ENCODE measurements around the gene RREB1.
A peak's percentile ranks its signal among the peaks of the same experiment; 100 is the strongest.
"Not testable (repeated sequence)": the region's sequence is repeated elsewhere in the genome, so short reads cannot be mapped to it uniquely, and the experiment has no call there.

The RREB1 gene

GRCh38 chr6:7247828-7248227 lies 140.1 kb downstream of the RREB1 start:
- no peak for DNase-seq

- no peak for DNase-seq
These were observed 141.6 kb downstream of the RREB1 start for GRCh38 chr6:7249391-7249790.

GRCh38 chr6:7249946-7250643 lies 142.3 kb downstream of the RREB1 start:
- no peak for DNase-seq

GRCh38 chr6:7250812-7251211 lies 143.1 kb downstream of the RREB1 start:
- no peak for DNase-seq

- no peak for DNase-seq
These were observed 144.0 kb downstream of the RREB1 start for GRCh38 chr6:7251646-7252260.

- DNase-seq = no peak
These were observed 144.6 kb downstream of the RREB1 start for GRCh38 chr6:7252390-7252789.

GRCh38 chr6:7254980-7255835 lies 147.4 kb downstream of the RREB1 start:
- DNase-seq = no peak

- DNase-seq = no peak
These were observed 148.2 kb downstream of the RREB1 start for GRCh38 chr6:7255918-7256317.

- DNase-seq = no peak
These were observed 149.0 kb downstream of the RREB1 start for GRCh38 chr6:7256785-7257184.

- DNase-seq = no peak
These were observed 149.9 kb downstream of the RREB1 start for GRCh38 chr6:7257521-7258230.

GRCh38 chr6:7258231-7258763 lies 150.5 kb downstream of the RREB1 start:
- no peak for DNase-seq

- DNase-seq = no peak
These were observed 152.7 kb downstream of the RREB1 start for GRCh38 chr6:7260291-7261031.

- peak; percentile 95 for DNase-seq
These were observed 153.5 kb downstream of the RREB1 start for GRCh38 chr6:7261032-7261841.

- no peak for DNase-seq
These were observed 154.2 kb downstream of the RREB1 start for GRCh38 chr6:7261852-7262461.

GRCh38 chr6:7262746-7263518 lies 155.2 kb downstream of the RREB1 start:
- no peak for DNase-seq

- not testable (repeated sequence) for DNase-seq
These were observed 155.7 kb downstream of the RREB1 start for GRCh38 chr6:7263519-7263805.

- DNase-seq = no peak
These were observed 156.3 kb downstream of the RREB1 start for GRCh38 chr6:7264041-7264440.

- DNase-seq = no peak
These were observed 157.1 kb downstream of the RREB1 start for GRCh38 chr6:7264686-7265384.

- not testable (repeated sequence) for DNase-seq
These were observed 157.6 kb downstream of the RREB1 start for GRCh38 chr6:7265385-7265726.

- DNase-seq = no peak
These were observed 159.3 kb downstream of the RREB1 start for GRCh38 chr6:7267071-7267465.

Measured in 8988T (cell line).